ENCODE results near the gene EIF4G1. TPM values are rescaled to one million over a fixed set of nuclear protein-coding genes. Genes with fewer than 3 reads are reported as not detected.

Gene EIF4G1
- total RNA-seq, 1 donor from 2014 or later = 529 TPM

- no peak overlapping the region for H3K27ac Mint-ChIP-seq (ENCODE audit: unreplicated experiment)
- no peaks in the 10 kb centered on the region for H3K9me3 Mint-ChIP-seq
- H3K36me3 Mint-ChIP-seq (ENCODE audit: low read depth) = peaks cover 49% of the 10 kb centered on the region
- TF ChIP-seq, protein P1, sequence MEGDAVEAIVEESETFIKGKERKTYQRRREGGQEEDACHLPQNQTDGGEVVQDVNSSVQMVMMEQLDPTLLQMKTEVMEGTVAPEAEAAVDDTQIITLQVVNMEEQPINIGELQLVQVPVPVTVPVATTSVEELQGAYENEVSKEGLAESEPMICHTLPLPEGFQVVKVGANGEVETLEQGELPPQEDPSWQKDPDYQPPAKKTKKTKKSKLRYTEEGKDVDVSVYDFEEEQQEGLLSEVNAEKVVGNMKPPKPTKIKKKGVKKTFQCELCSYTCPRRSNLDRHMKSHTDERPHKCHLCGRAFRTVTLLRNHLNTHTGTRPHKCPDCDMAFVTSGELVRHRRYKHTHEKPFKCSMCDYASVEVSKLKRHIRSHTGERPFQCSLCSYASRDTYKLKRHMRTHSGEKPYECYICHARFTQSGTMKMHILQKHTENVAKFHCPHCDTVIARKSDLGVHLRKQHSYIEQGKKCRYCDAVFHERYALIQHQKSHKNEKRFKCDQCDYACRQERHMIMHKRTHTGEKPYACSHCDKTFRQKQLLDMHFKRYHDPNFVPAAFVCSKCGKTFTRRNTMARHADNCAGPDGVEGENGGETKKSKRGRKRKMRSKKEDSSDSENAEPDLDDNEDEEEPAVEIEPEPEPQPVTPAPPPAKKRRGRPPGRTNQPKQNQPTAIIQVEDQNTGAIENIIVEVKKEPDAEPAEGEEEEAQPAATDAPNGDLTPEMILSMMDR (conservative IDR thresholded peaks at IDR 0.05) = no peak
- H3K4me1 Mint-ChIP-seq = no peaks in the 10 kb centered on the region
- no peak overlapping the region for H3K4me3 Mint-ChIP-seq
- DNase-seq (ENCODE audit: low read depth, low spot score) = no peak
- H3K27me3 Mint-ChIP-seq (ENCODE audit: low read depth) = no peaks in the 10 kb centered on the region
Measured at GRCh38 chr3:184328516-184328915, 14.1 kb downstream of the EIF4G1 start.

DNA sequence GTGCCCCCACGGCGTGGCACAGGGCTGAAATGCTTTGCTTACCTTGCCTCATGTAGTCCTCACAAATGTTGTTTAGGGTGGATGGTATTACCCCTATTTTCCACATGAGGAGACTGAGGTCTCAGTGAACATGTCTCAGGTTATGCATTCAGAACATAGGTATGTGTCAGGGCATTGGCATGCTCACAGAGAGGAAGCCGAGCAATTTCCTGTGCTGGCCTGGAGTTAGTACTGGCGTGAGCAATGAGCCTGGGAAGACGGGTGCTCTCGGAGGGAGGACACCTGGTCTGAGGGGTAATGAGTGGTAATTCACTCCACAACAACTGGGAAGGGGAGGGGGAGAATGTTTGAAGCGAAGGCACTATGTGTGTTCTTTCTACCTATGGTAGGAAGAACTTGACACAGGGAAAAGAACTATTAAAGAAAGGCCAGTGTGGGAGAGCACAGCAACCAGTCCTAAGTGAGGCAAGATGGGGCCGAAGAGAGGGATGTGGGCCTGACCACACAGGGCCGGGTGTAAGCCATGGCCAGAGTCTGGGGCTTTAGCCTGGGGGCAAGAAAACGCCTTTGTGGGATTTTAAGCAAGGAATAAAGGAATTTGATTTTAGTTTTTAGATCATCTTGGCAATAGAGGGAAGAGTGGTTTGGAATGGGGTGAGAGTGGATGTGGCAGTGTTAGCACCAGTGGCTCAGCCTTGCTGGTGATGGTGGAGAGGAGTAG, 18.1 kb downstream of the EIF4G1 start:
- Mint-ChIP-seq H3K4me3 (peak overlapping the region; percentile 64), H3K27ac (ENCODE audit: unreplicated experiment) (no peak overlapping the region), H3K4me1 (peaks cover 18% of the 10 kb centered on the region), H3K9me3 (no peaks in the 10 kb centered on the region), H3K27me3 (ENCODE audit: low read depth) (peaks cover under 1% of the 10 kb centered on the region), H3K36me3 (ENCODE audit: low read depth) (peaks cover 21% of the 10 kb centered on the region)
- no peak for DNase-seq (ENCODE audit: low read depth, low spot score)
- TF ChIP-seq, protein P1 (conservative IDR thresholded peaks at IDR 0.05) = no peak

- Mint-ChIP-seq H3K4me3 (peak overlapping the region; percentile 64), H3K36me3 (ENCODE audit: low read depth) (peaks cover 21% of the 10 kb centered on the region), H3K4me1 (peaks cover 25% of the 10 kb centered on the region), H3K27me3 (ENCODE audit: low read depth) (peaks cover 5% of the 10 kb centered on the region), H3K9me3 (no peaks in the 10 kb centered on the region), H3K27ac (ENCODE audit: unreplicated experiment) (no peak overlapping the region)
- TF ChIP-seq, protein P1 (conservative IDR thresholded peaks at IDR 0.05) = no peak
- no peak for DNase-seq (ENCODE audit: low read depth, low spot score)
Measured at GRCh38 chr3:184333190-184333589, 18.8 kb downstream of the EIF4G1 start.

GRCh38 chr3:184333700-184334099, 19.3 kb downstream of the EIF4G1 start:
- DNase-seq (ENCODE audit: low read depth, low spot score) = no peak
- peak overlapping the region; percentile 64 for H3K4me3 Mint-ChIP-seq
- peaks cover 18% of the 10 kb centered on the region for H3K36me3 Mint-ChIP-seq (ENCODE audit: low read depth)
- no peaks in the 10 kb centered on the region for H3K9me3 Mint-ChIP-seq
- peaks cover 27% of the 10 kb centered on the region for H3K4me1 Mint-ChIP-seq
- H3K27me3 Mint-ChIP-seq (ENCODE audit: low read depth) = peaks cover 5% of the 10 kb centered on the region
- TF ChIP-seq, protein P1 (conservative IDR thresholded peaks at IDR 0.05) = no peak
- H3K27ac Mint-ChIP-seq (ENCODE audit: unreplicated experiment) = peak overlapping the region; percentile 12

GRCh38 chr3:184334470-184335158, 20.2 kb downstream of the EIF4G1 start:
- peaks cover 32% of the 10 kb centered on the region for H3K4me1 Mint-ChIP-seq
- H3K27ac Mint-ChIP-seq (ENCODE audit: unreplicated experiment) = no peak overlapping the region
- H3K27me3 Mint-ChIP-seq (ENCODE audit: low read depth) = peaks cover 5% of the 10 kb centered on the region
- TF ChIP-seq, protein P1 (conservative IDR thresholded peaks at IDR 0.05) = no peak
- H3K9me3 Mint-ChIP-seq = no peaks in the 10 kb centered on the region
- H3K36me3 Mint-ChIP-seq (ENCODE audit: low read depth) = peaks cover 12% of the 10 kb centered on the region
- no peak for DNase-seq (ENCODE audit: low read depth, low spot score)
- H3K4me3 Mint-ChIP-seq = peak overlapping the region; percentile 64

All from neural crest cell (in vitro differentiated cells).